Motor neuron (in vitro differentiated cells): ENCODE data around the gene MAL. TPM values are rescaled to one million over a fixed set of nuclear protein-coding genes. Genes with fewer than 3 reads are reported as not detected.

Experiments
- ATAC-seq, 8 experiments: fragments of 200-7000 bp; cut with Tn5 transposase; replicated peaks in 6 of 8; 2 replicates each; pipeline ENCODE4 v1.8.0; 2021; ENCODE audit warnings: mild to moderate bottlenecking in 8 of 8, moderate library complexity in 8 of 8
- H3K27ac ChIP-seq, 2 donors: fragments of 250-450 bp; sonication (Bioruptor Pico); 2 replicates each; pipeline ENCODE4 v1.9.0; 2021; ENCODE audit warnings: antibody characterized with exemption in 2 of 2, mild to moderate bottlenecking in 2 of 2, moderate library complexity in 1 of 2
- H3K4me1 ChIP-seq, 2 donors: fragments of 250-450 bp; sonication (Bioruptor Pico); replicated peaks in 1 of 2; 2 replicates each; pipeline ENCODE4 v1.6.1; 2021; ENCODE audit warnings: antibody characterized with exemption in 2 of 2, mild to moderate bottlenecking in 2 of 2, moderate library complexity in 1 of 2
- H3K4me3 ChIP-seq, 5 donors: fragments of 250-450 bp; sonication (Bioruptor Pico); 2 replicates each; pipeline ENCODE4 v1.9.0; 2021; ENCODE audit warnings: antibody characterized with exemption in 5 of 5, mild to moderate bottlenecking in 5 of 5, moderate library complexity in 4 of 5
- WGBS, 10 experiments: fragments of 450-650 bp; shearing (Covaris generic); methylation state at CpG; one replicate each; pipeline ENCODE4 v1.0.0; 2022; 5-methylcytosine and 5-hydroxymethylcytosine counted together
- in situ Hi-C, 9 experiments: fragments of 400-800 bp; cut with MboI; loops; one replicate each; pipeline ENCODE4 v1.15.0; 2021; ENCODE audit warnings: low sequenced_read_pairs in 9 of 9, low pct_unique_long_range_greater_than_20kb in 2 of 9; ENCODE audit not compliant: unreplicated experiment in 9 of 9
- total RNA-seq, 8 experiments: library from RNA; unstranded; fragments of 300-600 nt; gene quantifications; 2 replicates each; pipeline versions ENCODE4 v1.2.3 to v1.2.4, GENCODE V29; 2022

MAL gene
- total RNA-seq, 8 experiments from 2014 or later: 0.41 to 62.2 (median 2.1) TPM

DNA sequence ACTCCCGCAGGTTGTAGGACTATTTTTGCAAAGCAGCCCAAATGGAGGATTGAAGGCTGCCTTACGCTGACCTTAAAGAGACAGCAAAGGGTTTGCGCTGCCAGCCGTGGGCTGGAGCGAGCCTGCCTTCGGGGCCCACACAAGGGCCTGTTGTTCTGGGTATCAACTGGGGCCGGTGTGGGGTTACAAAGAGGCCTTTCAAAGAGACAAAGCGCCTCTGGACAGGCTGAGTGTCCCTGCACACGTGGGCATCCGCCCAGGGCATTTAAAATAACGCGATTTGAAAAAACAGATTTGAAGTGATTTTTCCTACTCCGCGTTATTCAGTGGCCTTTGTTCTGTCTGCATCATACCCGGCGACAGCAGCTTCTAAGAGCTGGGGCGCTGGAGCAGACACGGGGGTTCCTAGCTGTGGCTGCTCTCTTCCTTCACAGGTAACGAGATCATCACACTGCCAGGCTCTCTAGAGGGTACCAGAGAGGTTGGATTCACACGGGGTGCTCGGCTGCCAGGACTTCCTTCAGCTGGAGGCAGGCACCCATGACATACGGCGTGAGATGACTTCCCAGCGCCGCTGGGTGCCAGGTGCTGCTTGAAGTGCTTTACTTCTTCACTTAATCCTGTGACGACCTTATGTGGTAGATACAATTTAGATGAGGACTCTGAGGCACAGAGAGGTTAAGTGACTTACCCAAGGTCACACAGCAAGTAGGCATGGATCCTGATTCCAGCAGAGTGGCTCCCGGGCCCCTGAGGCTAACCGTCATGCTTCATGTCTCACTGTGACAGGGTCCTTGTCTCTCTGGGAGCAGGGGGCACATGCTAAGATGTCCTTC, 32.2 kb downstream of the MAL start:
- in situ Hi-C loops: no loop called here
- Histone ChIP-seq H3K4me1 (peaks cover 10 to 33% of the 10 kb centered on the region in 2 donors), H3K4me3 (no peak overlapping the region), H3K27ac (no peak overlapping the region)
- 26 to 100% (median 60%) methylated on average over 1 to 22 of the region's 28 CpGs; no CpG with 5 or more reads in 1 of the 10 experiments for WGBS, 10 experiments
- ATAC-seq: peak in 5 of 8 experiments; percentile 84 to 93 (median 92)

DNA sequence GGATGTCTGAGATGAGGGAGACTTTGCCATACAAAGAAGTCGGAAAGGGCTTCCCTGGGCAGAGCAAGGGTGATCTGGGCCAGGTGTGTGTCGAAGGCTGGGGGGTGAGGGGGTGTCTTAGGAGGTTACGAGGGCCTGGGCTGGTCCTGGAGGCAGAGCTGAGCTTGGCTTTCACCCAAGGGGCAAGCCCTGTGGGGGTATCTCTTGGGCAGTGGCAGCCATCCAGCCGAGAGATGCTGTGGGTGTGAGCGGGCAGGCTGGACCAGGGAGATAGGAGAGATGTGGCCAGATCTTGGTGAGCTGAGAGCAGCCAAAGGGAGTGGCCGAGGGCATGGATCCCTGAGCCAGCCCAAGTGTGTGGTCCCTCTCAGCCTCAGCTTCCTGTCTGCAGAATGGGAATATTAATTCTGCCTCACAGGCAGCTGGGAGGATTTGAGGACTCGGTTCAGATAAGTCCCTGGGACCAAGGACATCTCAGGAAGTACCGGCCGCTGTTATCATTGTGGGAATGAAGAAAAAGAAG, 33.0 kb downstream of the MAL start:
- in situ Hi-C loops: no loop called here
- 52 to 100% (median 88%) methylated on average over 2 to 6 of the region's 9 CpGs; no CpG with 5 or more reads in 4 of the 10 experiments for WGBS, 10 experiments

DNA sequence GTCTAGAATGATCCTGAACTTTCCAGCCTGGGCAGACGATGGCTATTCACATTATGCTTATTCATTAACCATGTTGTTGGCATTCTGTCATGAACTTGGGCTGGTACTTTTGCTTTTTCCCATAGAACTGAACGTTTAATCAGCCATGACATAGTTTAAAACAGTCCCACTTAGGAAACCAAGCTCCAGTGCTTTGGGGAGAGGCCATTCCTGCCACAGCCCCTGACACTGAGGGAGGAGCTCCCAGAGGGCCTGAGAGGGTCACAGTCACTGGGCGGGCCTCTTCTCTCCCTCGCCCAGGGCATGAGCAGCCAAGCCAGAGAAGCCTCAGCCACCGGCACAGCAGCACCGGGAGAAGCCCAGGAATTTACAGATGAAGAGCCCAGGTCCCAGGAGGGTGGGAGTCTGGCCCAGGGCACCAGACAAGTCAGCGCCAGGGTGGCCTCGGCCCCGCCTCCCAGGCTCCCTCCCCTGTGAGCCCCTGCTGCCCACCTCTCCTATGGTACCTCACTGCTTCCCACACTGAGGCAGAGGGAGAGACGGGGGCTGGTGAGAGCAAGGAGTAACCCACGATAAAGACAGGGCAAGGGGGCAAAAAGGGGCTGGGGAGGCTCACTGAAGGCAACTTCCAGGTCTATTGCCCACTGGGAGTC, 33.6 kb downstream of the MAL start:
- no peak overlapping the region for H3K27ac ChIP-seq
- peaks cover 10 to 39% of the 10 kb centered on the region in 2 donors for H3K4me1 ChIP-seq

More for the DNA sequence above, 33.0 kb downstream of the MAL start:
- ATAC-seq: no peak
- H3K4me3 ChIP-seq: no peak overlapping the region
- peaks cover 10 to 38% of the 10 kb centered on the region in 2 donors for H3K4me1 ChIP-seq
- H3K27ac ChIP-seq: no peak overlapping the region

GRCh38 chr2:95059656-95060370, 34.3 kb downstream of the MAL start:
- Histone ChIP-seq H3K4me3 (no peak overlapping the region), H3K4me1 (peaks cover 10 to 36% of the 10 kb centered on the region in 2 donors), H3K27ac (no peak overlapping the region)
- in situ Hi-C loops: no loop called here
- ATAC-seq: no peak
- 38 to 100% (median 56%) methylated on average over 2 to 3 of the region's 12 CpGs; no CpG with 5 or more reads in 6 of the 10 experiments for WGBS, 10 experiments

More for the DNA sequence above, 33.6 kb downstream of the MAL start:
- in situ Hi-C loops: no loop called here
- WGBS, 10 experiments: 0 to 81% (median 55%) methylated on average over 1 to 4 of the region's 11 CpGs; no CpG with 5 or more reads in 2 of the 10 experiments
- H3K4me3 ChIP-seq: no peak overlapping the region
- ATAC-seq: peak in 4 of 8 experiments; percentile 21 to 70 (median 58)

- peaks cover 10 to 36% of the 10 kb centered on the region in 2 donors for H3K4me1 ChIP-seq
These were observed 35.1 kb downstream of the MAL start for GRCh38 chr2:95060446-95061118.

DNA sequence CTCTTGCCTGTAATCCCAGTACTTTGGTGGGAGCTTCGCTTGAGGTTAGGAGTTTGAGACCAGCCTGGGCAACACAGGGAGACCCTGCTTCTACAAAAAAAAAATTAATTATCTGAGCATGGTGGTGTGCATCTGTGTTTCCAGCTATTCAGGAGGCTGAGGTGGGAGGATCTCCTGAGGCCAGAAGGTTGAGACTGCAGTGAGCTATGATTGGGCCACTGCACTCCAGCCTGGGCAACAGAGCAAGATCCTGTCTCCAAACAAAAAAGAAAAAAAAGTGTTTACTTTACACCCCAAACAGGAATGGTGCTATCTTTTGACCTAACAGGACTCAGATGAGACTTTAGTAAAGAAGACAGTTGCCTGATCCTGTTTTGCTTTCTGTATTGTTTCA, 35.6 kb downstream of the MAL start:
- 67 to 100% (median 92%) methylated on average over 1 of the region's 1 CpG; no CpG with 5 or more reads in 6 of the 10 experiments for WGBS, 10 experiments
- H3K27ac ChIP-seq: no peak overlapping the region

More at GRCh38 chr2:95060446-95061118, 35.1 kb downstream of the MAL start:
- no peak for ATAC-seq
- in situ Hi-C loops: no loop called here
- Histone ChIP-seq H3K27ac (no peak overlapping the region), H3K4me3 (no peak overlapping the region)
- WGBS, 10 experiments: 52 to 91% (median 81%) methylated on average over 2 to 7 of the region's 17 CpGs; no CpG with 5 or more reads in 1 of the 10 experiments

GRCh38 chr2:95061601-95062183, 36.2 kb downstream of the MAL start:
- WGBS, 10 experiments: 30 to 71% (median 64%) methylated on average over 3 to 5 of the region's 11 CpGs; no CpG with 5 or more reads in 6 of the 10 experiments
- H3K27ac ChIP-seq: no peak overlapping the region
- no peak for ATAC-seq
- peaks cover 10 to 34% of the 10 kb centered on the region in 2 donors for H3K4me1 ChIP-seq
- in situ Hi-C loops: no loop called here
- H3K4me3 ChIP-seq: no peak overlapping the region

More for the DNA sequence above, 35.6 kb downstream of the MAL start:
- Histone ChIP-seq H3K4me3 (no peak overlapping the region), H3K4me1 (peaks cover 10 to 36% of the 10 kb centered on the region in 2 donors)
- in situ Hi-C loops: no loop called here
- no peak for ATAC-seq

- Histone ChIP-seq H3K4me3 (no peak overlapping the region), H3K27ac (no peak overlapping the region), H3K4me1 (peaks cover 4 to 27% of the 10 kb centered on the region in 2 donors)
- WGBS, 10 experiments: 7 to 75% (median 32%) methylated on average over 2 to 11 of the region's 11 CpGs; no CpG with 5 or more reads in 2 of the 10 experiments
- in situ Hi-C loops: no loop called here
- ATAC-seq: peak in 7 of 8 experiments; percentile 38 to 88 (median 51)
These were observed 37.0 kb downstream of the MAL start for GRCh38 chr2:95062242-95063085.

DNA sequence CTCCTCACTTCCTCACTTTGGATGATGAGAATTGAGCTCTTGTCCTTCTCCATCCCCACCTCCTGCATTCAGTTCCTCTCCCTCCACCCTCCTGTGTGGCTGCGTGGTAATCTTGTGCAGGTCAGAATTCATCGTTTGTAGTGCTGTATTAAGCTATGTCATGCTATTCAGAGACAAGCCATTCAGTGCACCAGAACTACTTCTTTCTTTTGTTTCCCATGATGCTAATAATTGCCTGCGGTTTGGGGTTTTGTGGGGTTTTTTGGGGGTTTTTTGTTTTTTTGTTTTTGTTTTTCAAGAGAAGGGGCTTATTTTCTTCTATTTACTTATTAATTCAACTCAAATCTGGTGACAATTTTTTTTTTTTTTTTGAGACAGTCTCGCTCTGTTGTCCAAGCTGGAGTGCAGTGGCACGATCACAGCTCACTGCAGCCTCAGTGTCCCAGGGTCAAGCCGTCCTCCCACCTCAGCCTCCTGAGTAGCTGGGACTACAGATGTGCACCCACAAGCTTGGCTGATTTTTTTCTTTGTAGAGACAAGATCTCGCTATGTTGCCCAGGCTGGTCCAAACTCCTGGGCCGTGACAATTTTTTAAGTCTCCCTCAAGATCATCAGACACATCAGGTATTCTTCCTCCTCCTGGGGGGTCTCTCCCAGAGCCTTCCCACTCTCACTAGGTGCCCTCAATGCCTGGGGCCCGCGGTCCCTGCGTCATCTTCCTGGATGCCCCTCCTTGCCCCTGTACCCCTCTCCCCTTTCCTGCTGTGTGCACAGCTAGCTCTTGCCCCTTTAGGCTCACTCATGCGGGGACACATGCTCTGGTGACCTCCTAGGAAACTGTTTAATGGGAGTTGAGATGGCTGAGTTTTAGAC, 37.8 kb downstream of the MAL start:
- WGBS, 10 experiments: 48 to 86% (median 64%) methylated on average over 2 to 10 of the region's 12 CpGs
- Histone ChIP-seq H3K4me1 (peaks cover 0 to 22% of the 10 kb centered on the region in 2 donors), H3K4me3 (no peak overlapping the region), H3K27ac (no peak overlapping the region)
- peak in 4 of 8 experiments; percentile 5 to 33 (median 24) for ATAC-seq
- in situ Hi-C loops: no loop called here

DNA sequence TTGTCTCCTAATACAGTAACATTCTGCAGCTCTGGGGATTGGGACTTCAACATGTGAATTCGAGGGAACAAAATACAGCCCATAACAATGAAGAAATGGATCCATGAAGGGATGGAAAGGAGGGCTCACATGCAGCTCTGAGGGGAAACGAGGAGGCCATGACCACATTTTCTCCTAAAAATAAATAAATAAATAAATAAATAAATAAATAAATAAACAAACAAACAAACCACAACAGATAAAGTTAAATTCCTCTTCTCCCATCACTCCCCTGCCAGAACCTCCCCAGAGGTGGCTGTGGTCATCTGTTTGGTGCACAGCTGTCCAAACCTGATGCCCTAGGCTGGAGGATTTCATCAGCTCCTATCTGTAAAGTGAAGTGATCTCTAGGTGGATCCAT, 42.7 kb downstream of the MAL start:
- no peak overlapping the region for H3K27ac ChIP-seq
- ATAC-seq: no peak
- H3K4me3 ChIP-seq: no peak overlapping the region
- in situ Hi-C loops: no loop called here
- WGBS, 10 experiments: 19 to 100% (median 79%) methylated on average over 1 to 2 of the region's 2 CpGs; no CpG with 5 or more reads in 1 of the 10 experiments
- peaks cover 0 to 4% of the 10 kb centered on the region in 2 donors for H3K4me1 ChIP-seq
